HepG2 (cell line): ENCODE results near the gene MYO5B. TPM values are rescaled to one million over a fixed set of nuclear protein-coding genes. Genes with fewer than 3 reads are reported as not detected.
A peak's percentile ranks its signal among the peaks of the same experiment; 100 is the strongest.

Experiments used
- ATAC-seq: fragments of 200-7000 bp; cut with Tn5 transposase; 3 replicates; pipeline ENCODE4 v1.9.1; 2020; ENCODE audit warnings: mild to moderate bottlenecking, moderate library complexity
- BruUV-seq: library from RNA; stranded (reverse); fragments of 400-500 nt; replicated peaks from 2 replicates; lab custom pipeline; 2021; lab: Mats Ljungman, UMichigan
- CTCF ChIA-PET: fragments of 300-600 bp; formaldehyde crosslinking; extraction: SDS; loops from one replicate; lab custom pipeline; 2021; ENCODE audit warnings: low total read pairs, inconsistent platforms, low intra/inter-chr PET ratio; lab: Yijun Ruan, JAX
- POLR2A ChIA-PET: fragments of 350-600 bp; sonication (Branson Sonifier 250); formaldehyde crosslinking; loops from one replicate; lab custom pipeline; 2020; ENCODE audit warnings: antibody characterized with exemption, inconsistent platforms; lab: Yijun Ruan, JAX
- DNase-seq: peaks from one replicate; pipeline ENCODE4 v3.0.0-alpha.2; 2015; ENCODE audit warnings: low spot score
- FAIRE-seq: peaks from 3 replicates; lab custom pipeline; 2011; peaks lifted over from hg19 to GRCh38; lab: Jason Lieb, UNC
- H2AFZ ChIP-seq: one replicate; pipeline ENCODE4 v1.6.1; 2011; ENCODE audit warnings: low read length, inconsistent platforms
- H3K27ac ChIP-seq: fragments of 300-600 bp; 3 replicates; pipeline ENCODE4 v1.8.0; 2011; ENCODE audit warnings: mixed run types, mild to moderate bottlenecking, mixed read lengths, low read length, inconsistent platforms; ENCODE audit not compliant: insufficient read depth; ENCODE audit errors: extremely low read length
- H3K27me3 ChIP-seq, 2 experiments: fragments of 200-600 bp in 1 of 2; 2 replicates in 1 of 2; 3 replicates in 1 of 2; pipeline versions ENCODE4 v1.6.0 to v1.8.0; 2011; ENCODE audit warnings: low read length in 2 of 2, mild to moderate bottlenecking in 2 of 2, moderate library complexity in 2 of 2, inconsistent platforms in 1 of 2; ENCODE audit not compliant: insufficient read depth in 2 of 2, control insufficient read depth in 1 of 2
- H3K36me3 ChIP-seq, 2 experiments: fragments of 200-600 bp in 1 of 2; replicated peaks in 1 of 2; 2 replicates in 1 of 2; 3 replicates in 1 of 2; pipeline versions ENCODE4 v1.5.1 to v1.8.0; 2011; ENCODE audit warnings: low read length in 2 of 2, inconsistent platforms in 1 of 2; ENCODE audit not compliant: insufficient read depth in 2 of 2, control insufficient read depth in 1 of 2
- H3K4me1 ChIP-seq: 2 replicates; pipeline ENCODE4 v1.5.1; 2012; ENCODE audit warnings: low read length, inconsistent platforms; ENCODE audit not compliant: insufficient read depth
- H3K4me2 ChIP-seq: 2 replicates; pipeline ENCODE4 v1.6.0; 2011; ENCODE audit warnings: low read depth, low read length, inconsistent platforms
- H3K4me3 ChIP-seq, 3 experiments: fragments of 200-600 bp in 1 of 3; sonication (generic), shearing (Covaris generic) in 1 of 3; replicated peaks in 1 of 3; 2 replicates each; pipeline ENCODE4 v1.5.1; 2011 to 2016; ENCODE audit warnings: low read length in 3 of 3, inconsistent platforms in 2 of 3, low read depth in 2 of 3, mild to moderate bottlenecking in 2 of 3, control low read depth in 1 of 3, mixed read lengths in 1 of 3; ENCODE audit not compliant: insufficient read depth in 1 of 3
- H3K79me2 ChIP-seq: one replicate; pipeline ENCODE4 v1.6.1; 2011; ENCODE audit warnings: low read length, inconsistent platforms; ENCODE audit not compliant: insufficient read depth
- H3K9ac ChIP-seq: 2 replicates; pipeline ENCODE4 v1.6.0; 2011; ENCODE audit warnings: mild to moderate bottlenecking, low read depth, low read length, inconsistent platforms; ENCODE audit not compliant: insufficient read depth
- H3K9me3 ChIP-seq: 2 replicates; pipeline ENCODE4 v1.5.1; 2012; ENCODE audit warnings: mild to moderate bottlenecking, low read length
- H4K20me1 ChIP-seq: 2 replicates; pipeline ENCODE4 v1.6.0; 2011; ENCODE audit warnings: inconsistent platforms, mild to moderate bottlenecking, low read length, moderate library complexity; ENCODE audit not compliant: insufficient read depth
- GPN1 ChIP-seq: sonication (generic); formaldehyde crosslinking; IDR thresholded peaks from 2 replicates; pipeline ENCODE4 v1.5.1; 2020; ENCODE audit warnings: missing genetic modification reagents, borderline replicate concordance
- HNF4A ChIP-seq: sonication (generic); formaldehyde crosslinking; IDR thresholded peaks from 2 replicates; pipeline ENCODE4 v1.4.0; 2020; ENCODE audit warnings: missing genetic modification reagents
- HOMEZ ChIP-seq: IDR thresholded peaks from 2 replicates; pipeline ENCODE4 v1.6.1; 2016; ENCODE audit warnings: low read depth
- MEF2D ChIP-seq: sonication (generic); formaldehyde crosslinking; IDR thresholded peaks from 2 replicates; pipeline ENCODE4 v1.5.1; 2020; ENCODE audit warnings: mild to moderate bottlenecking, missing genetic modification reagents
- MIER3 ChIP-seq: IDR thresholded peaks from 2 replicates; pipeline ENCODE4 v1.6.1; 2016; ENCODE audit warnings: missing compliant biosample characterization, borderline replicate concordance
- NCOR1 ChIP-seq: fragments of 200-600 bp; sonication (generic); IDR thresholded peaks from 2 replicates; pipeline ENCODE4 v1.7.0; 2017; ENCODE audit warnings: antibody characterized with exemption, low read length, borderline replicate concordance
- NFIB ChIP-seq: sonication (generic); formaldehyde crosslinking; IDR thresholded peaks from 2 replicates; pipeline ENCODE4 v1.9.0; 2021; ENCODE audit warnings: missing genetic modification reagents, mild to moderate bottlenecking, borderline replicate concordance
- TEAD3 ChIP-seq: optimal IDR thresholded peaks from 2 replicates; pipeline ENCODE3; 2016; ENCODE audit warnings: borderline replicate concordance
- ZMYM3 ChIP-seq: sonication (generic); formaldehyde crosslinking; IDR thresholded peaks from 2 replicates; pipeline ENCODE4 v1.5.1; 2020; ENCODE audit warnings: mild to moderate bottlenecking, missing genetic modification reagents
- ZNF224 ChIP-seq: sonication (generic); formaldehyde crosslinking; IDR thresholded peaks from 2 replicates; pipeline ENCODE4 v1.5.0; 2020; ENCODE audit warnings: mild to moderate bottlenecking, missing genetic modification reagents
- ZNF335 ChIP-seq: sonication (generic); formaldehyde crosslinking; IDR thresholded peaks from 2 replicates; pipeline ENCODE4 v1.4.0; 2020; ENCODE audit warnings: missing genetic modification reagents
- ZNF749 ChIP-seq: sonication (generic); formaldehyde crosslinking; IDR thresholded peaks from 2 replicates; pipeline ENCODE4 v1.8.0; 2022; ENCODE audit warnings: mild to moderate bottlenecking, missing genetic modification reagents, moderate library complexity, borderline replicate concordance
- ZNF792 ChIP-seq: IDR thresholded peaks from 2 replicates; pipeline ENCODE4 v1.6.1; 2016
- WGBS: methylation state at CpG from one replicate; pipeline ENCODE4 v1.1.6; 2017; ENCODE audit warnings: low lambda C conversion rate; 5-methylcytosine and 5-hydroxymethylcytosine counted together
- in situ Hi-C: cut with HindIII; loops from 2 replicates; pipeline ENCODE4 v1.10.0; 2017; ENCODE audit warnings: low pct_unique_long_range_greater_than_20kb; ENCODE audit not compliant: extremely low pct_ligation_motif_present
- intact Hi-C: fragments of 100-400 bp; cut with micrococcal nuclease; formaldehyde crosslinking; loops from one replicate; pipeline ENCODE4 v1.10.0; 2022; ENCODE audit not compliant: unreplicated experiment
- polyA plus RNA-seq, 8 experiments: library from polyadenylated mRNA; depleted of rRNA in 3 of 8; stranded (reverse) in 7 of 8; unstranded in 1 of 8; fragments of >200 nt; fragmentation: Illumina TruSeq in 4 of 8; extraction: Trizol in 4 of 8; gene quantifications; 2 replicates each; pipeline versions ENCODE4 v1.2.1 to v1.2.3, GENCODE V29; 2011 to 2016; ENCODE audit warnings: low read depth in 4 of 8, missing spikeins in 1 of 8, mixed read lengths in 1 of 8; ENCODE audit not compliant: insufficient read depth in 1 of 8
- total RNA-seq, 5 experiments: library from RNA; depleted of rRNA; stranded (reverse); fragments of >200 nt; fragmentation: Illumina TruSeq; extraction: Trizol; gene quantifications; 2 replicates each; pipeline ENCODE4 v1.2.3, GENCODE V29; 2016; ENCODE audit warnings: low read depth in 1 of 5
- TF ChIP-seq, protein P1 (sequence below): sonication (generic); formaldehyde crosslinking; IDR thresholded peaks from 2 replicates; pipeline ENCODE4 v1.4.0; 2020; ENCODE audit warnings: missing genetic modification reagents
- TF ChIP-seq, protein P2 (sequence below): sonication (generic); formaldehyde crosslinking; conservative IDR thresholded peaks from 2 replicates; pipeline ENCODE4 v1.4.0; 2020; ENCODE audit warnings: mild to moderate bottlenecking, missing genetic modification reagents, moderate library complexity

Gene MYO5B
- total and polyA plus RNA-seq, 2 of the 13 experiments (the other 11 are each of a cell fraction or from before 2014, with no cell fraction given), result 13.1 to 24.0 TPM

DNA sequence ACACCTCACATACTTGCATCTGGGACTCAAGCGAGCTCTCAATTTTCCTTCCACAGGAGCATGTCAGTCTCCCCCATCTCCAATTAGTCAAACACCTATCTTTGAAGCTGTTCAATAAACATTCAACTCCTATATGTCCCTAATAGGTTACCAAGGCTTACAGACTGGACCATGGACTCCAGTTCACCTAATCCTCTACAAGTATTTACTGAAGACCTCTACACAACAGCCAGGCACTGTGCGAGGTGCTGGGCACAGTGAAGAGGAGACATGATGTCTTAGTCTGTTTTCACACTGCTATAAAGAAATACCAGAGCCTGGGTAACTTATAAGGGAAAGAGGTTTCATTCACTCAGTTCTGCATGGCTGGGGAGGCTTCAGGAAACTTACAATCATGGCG lies 129.9 kb downstream of the MYO5B start:
- Histone ChIP-seq H3K79me2 (peaks cover 5% of the 10 kb centered on the region), H3K36me3 (no peaks in the 10 kb centered on the region), H2AFZ (no peak overlapping the region), H4K20me1 (no peaks in the 10 kb centered on the region), H3K9ac (no peak overlapping the region), H3K4me2 (no peak overlapping the region), H3K9me3 (no peaks in the 10 kb centered on the region), H3K27me3 (no peaks in the 10 kb centered on the region), H3K27ac (no peak overlapping the region), H3K4me1 (peaks cover 70% of the 10 kb centered on the region), H3K4me3 (no peak overlapping the region)
- ChIA-PET POLR2A (no interaction called here), CTCF (no interaction called here)
- intact Hi-C loops (no loop called here), in situ Hi-C loops (no loop called here)
- FAIRE-seq, result peak; percentile 51
- peak; percentile 42 for DNase-seq
- peak; percentile 78 for ATAC-seq
- WGBS, result 65% methylated on average over 3 of the region's 3 CpGs
- BruUV-seq, result no TSS peak
- TF ChIP-seq MEF2D (CRISPR knock-in tag) (no peak), ZNF792 (CRISPR knock-in tag) (0 out of 2 replicates have a peak, but pooled peaks have one; percentile 25), HOMEZ (CRISPR knock-in tag) (0 out of 2 replicates have a peak, but pooled peaks have one; percentile 18), HNF4A (peak; percentile 68), ZNF335 (CRISPR knock-in tag) (no peak), NCOR1 (peak; percentile 17; the same call in 1 of the 2 replicates), NFIB (CRISPR knock-in tag) (no peak), ZMYM3 (peak; percentile 59), MIER3 (CRISPR knock-in tag) (no peak), ZNF749 (CRISPR knock-in tag) (no peak), TEAD3 (peak; percentile 23), GPN1 (no peak), ZNF224 (CRISPR knock-in tag) (no peak)
- TF ChIP-seq, protein P1, sequence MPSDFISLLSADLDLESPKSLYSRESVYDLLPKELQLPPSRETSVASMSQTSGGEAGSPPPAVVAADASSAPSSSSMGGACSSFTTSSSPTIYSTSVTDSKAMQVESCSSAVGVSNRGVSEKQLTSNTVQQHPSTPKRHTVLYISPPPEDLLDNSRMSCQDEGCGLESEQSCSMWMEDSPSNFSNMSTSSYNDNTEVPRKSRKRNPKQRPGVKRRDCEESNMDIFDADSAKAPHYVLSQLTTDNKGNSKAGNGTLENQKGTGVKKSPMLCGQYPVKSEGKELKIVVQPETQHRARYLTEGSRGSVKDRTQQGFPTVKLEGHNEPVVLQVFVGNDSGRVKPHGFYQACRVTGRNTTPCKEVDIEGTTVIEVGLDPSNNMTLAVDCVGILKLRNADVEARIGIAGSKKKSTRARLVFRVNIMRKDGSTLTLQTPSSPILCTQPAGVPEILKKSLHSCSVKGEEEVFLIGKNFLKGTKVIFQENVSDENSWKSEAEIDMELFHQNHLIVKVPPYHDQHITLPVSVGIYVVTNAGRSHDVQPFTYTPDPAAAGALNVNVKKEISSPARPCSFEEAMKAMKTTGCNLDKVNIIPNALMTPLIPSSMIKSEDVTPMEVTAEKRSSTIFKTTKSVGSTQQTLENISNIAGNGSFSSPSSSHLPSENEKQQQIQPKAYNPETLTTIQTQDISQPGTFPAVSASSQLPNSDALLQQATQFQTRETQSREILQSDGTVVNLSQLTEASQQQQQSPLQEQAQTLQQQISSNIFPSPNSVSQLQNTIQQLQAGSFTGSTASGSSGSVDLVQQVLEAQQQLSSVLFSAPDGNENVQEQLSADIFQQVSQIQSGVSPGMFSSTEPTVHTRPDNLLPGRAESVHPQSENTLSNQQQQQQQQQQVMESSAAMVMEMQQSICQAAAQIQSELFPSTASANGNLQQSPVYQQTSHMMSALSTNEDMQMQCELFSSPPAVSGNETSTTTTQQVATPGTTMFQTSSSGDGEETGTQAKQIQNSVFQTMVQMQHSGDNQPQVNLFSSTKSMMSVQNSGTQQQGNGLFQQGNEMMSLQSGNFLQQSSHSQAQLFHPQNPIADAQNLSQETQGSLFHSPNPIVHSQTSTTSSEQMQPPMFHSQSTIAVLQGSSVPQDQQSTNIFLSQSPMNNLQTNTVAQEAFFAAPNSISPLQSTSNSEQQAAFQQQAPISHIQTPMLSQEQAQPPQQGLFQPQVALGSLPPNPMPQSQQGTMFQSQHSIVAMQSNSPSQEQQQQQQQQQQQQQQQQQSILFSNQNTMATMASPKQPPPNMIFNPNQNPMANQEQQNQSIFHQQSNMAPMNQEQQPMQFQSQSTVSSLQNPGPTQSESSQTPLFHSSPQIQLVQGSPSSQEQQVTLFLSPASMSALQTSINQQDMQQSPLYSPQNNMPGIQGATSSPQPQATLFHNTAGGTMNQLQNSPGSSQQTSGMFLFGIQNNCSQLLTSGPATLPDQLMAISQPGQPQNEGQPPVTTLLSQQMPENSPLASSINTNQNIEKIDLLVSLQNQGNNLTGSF (CRISPR knock-in tag), result no peak
- TF ChIP-seq, protein P2, sequence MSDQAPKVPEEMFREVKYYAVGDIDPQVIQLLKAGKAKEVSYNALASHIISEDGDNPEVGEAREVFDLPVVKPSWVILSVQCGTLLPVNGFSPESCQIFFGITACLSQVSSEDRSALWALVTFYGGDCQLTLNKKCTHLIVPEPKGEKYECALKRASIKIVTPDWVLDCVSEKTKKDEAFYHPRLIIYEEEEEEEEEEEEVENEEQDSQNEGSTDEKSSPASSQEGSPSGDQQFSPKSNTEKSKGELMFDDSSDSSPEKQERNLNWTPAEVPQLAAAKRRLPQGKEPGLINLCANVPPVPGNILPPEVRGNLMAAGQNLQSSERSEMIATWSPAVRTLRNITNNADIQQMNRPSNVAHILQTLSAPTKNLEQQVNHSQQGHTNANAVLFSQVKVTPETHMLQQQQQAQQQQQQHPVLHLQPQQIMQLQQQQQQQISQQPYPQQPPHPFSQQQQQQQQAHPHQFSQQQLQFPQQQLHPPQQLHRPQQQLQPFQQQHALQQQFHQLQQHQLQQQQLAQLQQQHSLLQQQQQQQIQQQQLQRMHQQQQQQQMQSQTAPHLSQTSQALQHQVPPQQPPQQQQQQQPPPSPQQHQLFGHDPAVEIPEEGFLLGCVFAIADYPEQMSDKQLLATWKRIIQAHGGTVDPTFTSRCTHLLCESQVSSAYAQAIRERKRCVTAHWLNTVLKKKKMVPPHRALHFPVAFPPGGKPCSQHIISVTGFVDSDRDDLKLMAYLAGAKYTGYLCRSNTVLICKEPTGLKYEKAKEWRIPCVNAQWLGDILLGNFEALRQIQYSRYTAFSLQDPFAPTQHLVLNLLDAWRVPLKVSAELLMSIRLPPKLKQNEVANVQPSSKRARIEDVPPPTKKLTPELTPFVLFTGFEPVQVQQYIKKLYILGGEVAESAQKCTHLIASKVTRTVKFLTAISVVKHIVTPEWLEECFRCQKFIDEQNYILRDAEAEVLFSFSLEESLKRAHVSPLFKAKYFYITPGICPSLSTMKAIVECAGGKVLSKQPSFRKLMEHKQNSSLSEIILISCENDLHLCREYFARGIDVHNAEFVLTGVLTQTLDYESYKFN (CRISPR knock-in tag), result peak; percentile 45; the same call in 1 of the 2 replicates
